Caco-2 (cell line): Measurements from ENCODE around the gene CHCHD6. TPM values are rescaled to one million over a fixed set of nuclear protein-coding genes. Genes with fewer than 3 reads are reported as not detected.

Experiments
- BruUV-seq: library from RNA; stranded (reverse); fragments of 400-500 nt; replicated peaks from 2 replicates; lab custom pipeline; 2021; lab: Mats Ljungman, UMichigan
- CTCF ChIA-PET: fragments of 300-600 bp; sonication (Branson Sonifier 250); formaldehyde crosslinking; loops from one replicate; lab custom pipeline; 2022; ENCODE audit warnings: antibody characterized with exemption; lab: Charles Lee
- POLR2A ChIA-PET: fragments of 300-600 bp; sonication (Branson Sonifier 250); formaldehyde crosslinking; loops from one replicate; lab custom pipeline; 2022; ENCODE audit warnings: antibody characterized with exemption; lab: Charles Lee
- DNase-seq, 2 experiments: peaks; one replicate each; pipeline versions ENCODE4 v3.0.0 to v3.0.0-alpha.2; 2020 to 2022
- H3K27me3 ChIP-seq: replicated peaks from 2 replicates; pipeline ENCODE4 v1.6.0; 2011; ENCODE audit warnings: low read length; ENCODE audit not compliant: control insufficient read depth, insufficient read depth
- H3K36me3 ChIP-seq: 2 replicates; pipeline ENCODE4 v1.5.1; 2011; ENCODE audit warnings: low read length; ENCODE audit not compliant: control insufficient read depth, insufficient read depth
- H3K4me1 ChIP-seq: fragments of 250-450 bp; sonication (Bioruptor Pico); 2 replicates; pipeline ENCODE4 v1.5.1; 2020; ENCODE audit warnings: mild to moderate bottlenecking
- H3K4me3 ChIP-seq: 2 replicates; pipeline ENCODE4 v1.5.1; 2011; ENCODE audit warnings: low read depth, mild to moderate bottlenecking, control low read depth, low read length
- H3K9me3 ChIP-seq: fragments of 250-450 bp; sonication (Bioruptor Pico); 2 replicates; pipeline ENCODE4 v1.5.1; 2020; ENCODE audit warnings: mild to moderate bottlenecking, moderate library complexity
- H3K27ac Mint-ChIP-seq: one replicate; pipeline ENCODE4 v1.8.0; 2022; ENCODE audit warnings: mixed read lengths; ENCODE audit not compliant: unreplicated experiment
- H3K27me3 Mint-ChIP-seq: one replicate; pipeline ENCODE4 v1.8.0; 2022; ENCODE audit warnings: mixed read lengths; ENCODE audit not compliant: insufficient read depth, unreplicated experiment
- H3K36me3 Mint-ChIP-seq: one replicate; pipeline ENCODE4 v1.8.0; 2022; ENCODE audit warnings: mild to moderate bottlenecking, mixed read lengths; ENCODE audit not compliant: insufficient read depth, unreplicated experiment
- H3K4me1 Mint-ChIP-seq: one replicate; pipeline ENCODE4 v1.8.0; 2022; ENCODE audit warnings: low read depth, mixed read lengths; ENCODE audit not compliant: unreplicated experiment
- H3K4me3 Mint-ChIP-seq: one replicate; pipeline ENCODE4 v1.8.0; 2022; ENCODE audit warnings: mild to moderate bottlenecking, moderate library complexity, mixed read lengths; ENCODE audit not compliant: unreplicated experiment
- H3K9me3 Mint-ChIP-seq: one replicate; pipeline ENCODE4 v1.8.0; 2022; ENCODE audit warnings: mixed read lengths; ENCODE audit not compliant: unreplicated experiment
- CTCF ChIP-seq, 2 experiments: fragments of 200-600 bp in 1 of 2; IDR thresholded peaks; 1 replicate in 1 of 2; 2 replicates in 1 of 2; pipeline versions ENCODE4 v1.5.1 to v1.8.0; 2011 to 2022; ENCODE audit warnings: antibody characterized with exemption in 1 of 2, control low read depth in 1 of 2, inconsistent platforms in 1 of 2, low read depth in 1 of 2, low read length in 1 of 2, mild to moderate bottlenecking in 1 of 2, moderate library complexity in 1 of 2; ENCODE audit not compliant: insufficient read depth in 1 of 2, severe bottlenecking in 1 of 2, unreplicated experiment in 1 of 2
- intact Hi-C: fragments of 100-400 bp; cut with micrococcal nuclease; formaldehyde crosslinking; loops from one replicate; pipeline ENCODE4 v1.10.0; 2022; ENCODE audit not compliant: unreplicated experiment
- total RNA-seq: library from RNA; stranded (reverse); gene quantifications from 2 replicates; pipeline ENCODE4 v1.2.3, GENCODE V29; 2022

The CHCHD6 gene
- total RNA-seq, 1 experiment from 2014 or later, result 49.5 TPM

- ChIA-PET CTCF (interaction anchor here (1.6 to 1.7 kb wide), 2 partner anchors 111 to 214 kb away, joined by 3 to 5 read pairs; no protein-coding TSS in a partner anchor), POLR2A (no interaction called here)
- Histone ChIP-seq H3K36me3 (no peaks in the 10 kb centered on the region; the same call in 1 of the 2 replicates), H3K4me1 (peaks cover 6% of the 10 kb centered on the region; the same call in 1 of the 2 replicates), H3K27me3 (no peaks in the 10 kb centered on the region), H3K9me3 (no peaks in the 10 kb centered on the region), H3K4me3 (no peak overlapping the region)
- Mint-ChIP-seq H3K4me1 (peaks cover 14% of the 10 kb centered on the region), H3K36me3 (peaks cover 17% of the 10 kb centered on the region), H3K27me3 (no peaks in the 10 kb centered on the region), H3K9me3 (no peaks in the 10 kb centered on the region), H3K27ac (no peak overlapping the region), H3K4me3 (no peak overlapping the region)
- intact Hi-C loops, result no loop called here
- no peak for DNase-seq
- no peak for TF ChIP-seq CTCF (IDR thresholded peaks at IDR 0.05; ENCODE audit: insufficient read depth in 1 of 2, low read depth in 1 of 2, low read length in 1 of 2, severe bottlenecking in 1 of 2, unreplicated experiment in 1 of 2)
- no TSS peak for BruUV-seq
These were observed 257.3 kb downstream of the CHCHD6 start for GRCh38 chr3:126961191-126961790.

- Histone ChIP-seq H3K9me3 (no peaks in the 10 kb centered on the region), H3K4me3 (no peak overlapping the region), H3K27me3 (no peaks in the 10 kb centered on the region), H3K36me3 (no peaks in the 10 kb centered on the region; the same call in 1 of the 2 replicates), H3K4me1 (peaks cover 6% of the 10 kb centered on the region; the same call in 1 of the 2 replicates)
- Mint-ChIP-seq H3K27me3 (no peaks in the 10 kb centered on the region), H3K4me3 (no peak overlapping the region), H3K9me3 (no peaks in the 10 kb centered on the region), H3K36me3 (peaks cover 17% of the 10 kb centered on the region), H3K27ac (no peak overlapping the region), H3K4me1 (peaks cover 14% of the 10 kb centered on the region)
- CTCF ChIA-PET, result interaction anchor here (1.7 kb wide), 1 partner anchor 111 kb away, joined by 5 read pairs; no protein-coding TSS in a partner anchor
- no TSS peak for BruUV-seq
- intact Hi-C loops, result no loop called here
- POLR2A ChIA-PET, result no interaction called here
- DNase-seq, result no peak
- no peak for TF ChIP-seq CTCF (IDR thresholded peaks at IDR 0.05; ENCODE audit: insufficient read depth in 1 of 2, low read depth in 1 of 2, low read length in 1 of 2, severe bottlenecking in 1 of 2, unreplicated experiment in 1 of 2)
These were observed 257.9 kb downstream of the CHCHD6 start for GRCh38 chr3:126961791-126962461.

- no peaks in the 10 kb centered on the region; the same call in 1 of the 2 replicates for H3K36me3 ChIP-seq
- Mint-ChIP-seq H3K27me3 (no peaks in the 10 kb centered on the region), H3K36me3 (peaks cover 17% of the 10 kb centered on the region), H3K27ac (no peak overlapping the region), H3K4me1 (peaks cover 14% of the 10 kb centered on the region), H3K4me3 (no peak overlapping the region), H3K9me3 (no peaks in the 10 kb centered on the region)
- ChIA-PET CTCF (no interaction called here), POLR2A (no interaction called here)
- no peak for DNase-seq
- H3K4me3 ChIP-seq, result no peak overlapping the region
- H3K4me1 ChIP-seq, result peaks cover 6% of the 10 kb centered on the region; the same call in 1 of the 2 replicates
- no peak for TF ChIP-seq CTCF (IDR thresholded peaks at IDR 0.05; ENCODE audit: insufficient read depth in 1 of 2, low read depth in 1 of 2, low read length in 1 of 2, severe bottlenecking in 1 of 2, unreplicated experiment in 1 of 2)
- no peaks in the 10 kb centered on the region for H3K27me3 ChIP-seq
- no TSS peak for BruUV-seq
- H3K9me3 ChIP-seq, result no peaks in the 10 kb centered on the region
- intact Hi-C loops, result loop anchor here (1.0 kb wide), 1 partner anchor 109 kb away; no protein-coding TSS in a partner anchor
These were observed 258.7 kb downstream of the CHCHD6 start for GRCh38 chr3:126962756-126963155.
